SKM-1 treated with dmso at 0.1 percent for 144 hours (cell line): ENCODE data around the gene MCF2L2.

ENCODE experiments used
- DNase-seq: peaks from one replicate; lab custom pipeline; 2025; ENCODE audit not compliant: unreplicated experiment; lab: John Stamatoyannopoulos, UW

The MCF2L2 gene

GRCh38 chr3:183272791-183273190, 155.6 kb downstream of the MCF2L2 start:
- peak; percentile 54 for DNase-seq

- DNase-seq, result no peak
Measured at GRCh38 chr3:183272142-183272541, 156.3 kb downstream of the MCF2L2 start.

GRCh38 chr3:183270344-183270743, 158.1 kb downstream of the MCF2L2 start:
- no peak for DNase-seq

GRCh38 chr3:183269345-183269744, 159.1 kb downstream of the MCF2L2 start:
- DNase-seq, result no peak

- no peak for DNase-seq
Measured at GRCh38 chr3:183268366-183268765, 160.1 kb downstream of the MCF2L2 start.

- no peak for DNase-seq
Measured at GRCh38 chr3:183267140-183267539, 161.3 kb downstream of the MCF2L2 start.

- DNase-seq, result no peak
Measured at GRCh38 chr3:183266454-183266853, 162.0 kb downstream of the MCF2L2 start.

GRCh38 chr3:183265834-183266417, 162.5 kb downstream of the MCF2L2 start:
- DNase-seq, result no peak

GRCh38 chr3:183265157-183265642, 163.2 kb downstream of the MCF2L2 start:
- DNase-seq, result no peak

- no peak for DNase-seq
Measured at GRCh38 chr3:183264268-183264667, 164.2 kb downstream of the MCF2L2 start.

- DNase-seq, result no peak
Measured at GRCh38 chr3:183262875-183263378, 165.5 kb downstream of the MCF2L2 start.

GRCh38 chr3:183261151-183261724, 167.2 kb downstream of the MCF2L2 start:
- DNase-seq, result no peak

GRCh38 chr3:183260167-183260904, 168.1 kb downstream of the MCF2L2 start:
- DNase-seq, result peak; percentile 96

GRCh38 chr3:183259621-183260020, 168.8 kb downstream of the MCF2L2 start:
- DNase-seq, result peak; percentile 15

- no peak for DNase-seq
Measured at GRCh38 chr3:183259087-183259486, 169.3 kb downstream of the MCF2L2 start.

- no peak for DNase-seq
Measured at GRCh38 chr3:183255348-183255730, 173.1 kb downstream of the MCF2L2 start.

GRCh38 chr3:183254487-183255347, 173.7 kb downstream of the MCF2L2 start:
- DNase-seq, result peak; percentile 24

GRCh38 chr3:183253528-183254486, 174.6 kb downstream of the MCF2L2 start:
- no peak for DNase-seq

GRCh38 chr3:183252973-183253527, 175.4 kb downstream of the MCF2L2 start, which contains the start of gene B3GNT5:
Gene B3GNT5, plus strand, starts transcription at chr3:183253253. Its CDS starts 16,546 bp downstream, at chr3:183269799.
- no peak for DNase-seq
